ENCODE measurements around the gene TMEM81. TPM values are rescaled to one million over a fixed set of nuclear protein-coding genes. Genes with fewer than 3 reads are reported as not detected.

Gene TMEM81
- total and polyA plus RNA-seq, 7 donors: 0.92 to 3.6 (median 2.2) TPM; not detected in 1

GRCh38 chr1:205075642-205076155, 8.6 kb downstream of the TMEM81 start:
- TF ChIP-seq EP300 (IDR thresholded peaks at IDR 0.05): no peak
- TF ChIP-seq CTCF (IDR thresholded peaks at IDR 0.05): no peak
- no peak for TF ChIP-seq POLR2AphosphoS5 (IDR thresholded peaks at IDR 0.05)
- no peak for TF ChIP-seq POLR2A (IDR thresholded peaks at IDR 0.05)
- WGBS, 2 donors: 67 to 78% methylated on average over 7 of the region's 7 CpGs
- Histone ChIP-seq H3K9me3 (no peaks in the 10 kb centered on the region), H3K27ac (no peak overlapping the region), H3K27me3 (no peaks in the 10 kb centered on the region), H3K36me3 (no peaks in the 10 kb centered on the region), H3K4me1 (no peaks in the 10 kb centered on the region), H3K4me3 (no peak overlapping the region)
- no peak for DNase-seq
- intact Hi-C loops (cut with DNase I): no loop called here

- 91 to 95% methylated on average over 7 of the region's 7 CpGs for WGBS, 2 donors
- no peak overlapping the region for H3K27ac ChIP-seq
- no peak for TF ChIP-seq POLR2A (IDR thresholded peaks at IDR 0.05)
- TF ChIP-seq CTCF (IDR thresholded peaks at IDR 0.05): no peak
- no peak for TF ChIP-seq EP300 (IDR thresholded peaks at IDR 0.05)
- TF ChIP-seq POLR2AphosphoS5 (IDR thresholded peaks at IDR 0.05): no peak
- no peaks in the 10 kb centered on the region for H3K4me1 ChIP-seq
- intact Hi-C loops (cut with DNase I): no loop called here
- H3K36me3 ChIP-seq: no peaks in the 10 kb centered on the region
- H3K4me3 ChIP-seq: no peak overlapping the region
- no peaks in the 10 kb centered on the region for H3K9me3 ChIP-seq
- no peaks in the 10 kb centered on the region for H3K27me3 ChIP-seq
- no peak for DNase-seq
Measured at GRCh38 chr1:205074513-205074912, 9.7 kb downstream of the TMEM81 start.

DNA sequence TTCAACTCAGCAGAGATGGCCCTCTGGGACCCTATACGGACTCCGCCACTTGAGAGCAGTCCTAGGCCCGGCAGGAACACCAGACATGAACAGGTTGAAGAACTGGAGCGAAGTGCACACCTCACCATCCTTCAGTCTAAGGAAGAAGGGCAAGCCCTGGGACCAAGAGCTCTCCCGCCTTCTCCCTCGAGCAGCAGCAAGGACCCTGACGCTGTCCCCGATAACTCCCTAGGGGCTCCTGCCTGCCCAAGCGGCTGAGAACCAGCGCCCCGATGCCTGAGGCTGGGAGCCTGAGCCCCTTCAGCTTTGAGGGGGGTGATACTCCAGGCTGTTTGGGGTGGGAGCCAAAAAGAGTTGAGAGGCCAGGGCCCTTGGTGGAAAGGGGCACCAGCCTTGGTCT, 10.2 kb downstream of the TMEM81 start:
- TF ChIP-seq EP300 (IDR thresholded peaks at IDR 0.05) (no peak), POLR2AphosphoS5 (IDR thresholded peaks at IDR 0.05) (no peak), POLR2A (IDR thresholded peaks at IDR 0.05) (no peak), CTCF (IDR thresholded peaks at IDR 0.05) (no peak)
- H3K4me3 ChIP-seq: no peak overlapping the region
- no peaks in the 10 kb centered on the region for H3K27me3 ChIP-seq
- H3K4me1 ChIP-seq: no peaks in the 10 kb centered on the region
- no peaks in the 10 kb centered on the region for H3K36me3 ChIP-seq
- H3K9me3 ChIP-seq: no peaks in the 10 kb centered on the region
- no peak for DNase-seq
- intact Hi-C loops (cut with DNase I): no loop called here
- no peak overlapping the region for H3K27ac ChIP-seq
- WGBS, 2 donors: 93 to 94% methylated on average over 11 of the region's 11 CpGs

DNA sequence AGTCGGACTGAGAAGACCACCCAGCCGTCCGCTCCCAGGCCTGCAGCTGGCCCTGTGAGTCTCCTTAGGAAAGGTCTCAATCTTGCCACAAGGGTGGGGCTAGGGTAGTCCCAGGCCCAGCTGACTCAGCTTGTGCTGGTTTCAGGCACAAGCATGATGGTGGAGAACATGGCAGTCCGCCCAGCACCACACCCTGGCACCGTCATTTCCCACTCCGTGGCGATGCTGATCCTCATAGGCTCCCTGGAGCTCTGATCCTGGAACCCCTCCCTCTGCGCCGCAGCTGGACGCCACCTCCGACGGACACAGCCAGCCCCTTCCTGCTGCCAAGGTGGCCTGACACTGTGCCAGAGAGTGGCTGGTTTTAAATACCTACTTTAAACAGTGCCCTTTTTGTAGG, 10.7 kb downstream of the TMEM81 start:
- Histone ChIP-seq H3K4me3 (no peak overlapping the region), H3K27me3 (no peaks in the 10 kb centered on the region), H3K4me1 (peaks cover 0 to 5% (median 0%) of the 10 kb centered on the region in 4 donors), H3K36me3 (no peaks in the 10 kb centered on the region), H3K9me3 (no peaks in the 10 kb centered on the region), H3K27ac (no peak overlapping the region)
- TF ChIP-seq POLR2A (IDR thresholded peaks at IDR 0.05): no peak
- no peak for TF ChIP-seq POLR2AphosphoS5 (IDR thresholded peaks at IDR 0.05)
- DNase-seq: no peak
- 79 to 93% methylated on average over 12 of the region's 12 CpGs for WGBS, 2 donors
- intact Hi-C loops (cut with DNase I): no loop called here

- no peaks in the 10 kb centered on the region for H3K9me3 ChIP-seq
- intact Hi-C loops (cut with DNase I): no loop called here
- WGBS, 2 donors: 87 to 88% methylated on average over 8 of the region's 8 CpGs
Measured at GRCh38 chr1:205072881-205073280, 11.4 kb downstream of the TMEM81 start.

More at GRCh38 chr1:205072881-205073280, 11.4 kb downstream of the TMEM81 start:
- Histone ChIP-seq H3K4me1 (peaks cover 0 to 8% (median 2%) of the 10 kb centered on the region in 4 donors), H3K4me3 (no peak overlapping the region), H3K27ac (no peak overlapping the region), H3K27me3 (no peaks in the 10 kb centered on the region), H3K36me3 (no peaks in the 10 kb centered on the region)
- no peak for TF ChIP-seq POLR2A (IDR thresholded peaks at IDR 0.05)
- TF ChIP-seq CTCF (IDR thresholded peaks at IDR 0.05): no peak
- no peak for TF ChIP-seq EP300 (IDR thresholded peaks at IDR 0.05)
- no peak for TF ChIP-seq POLR2AphosphoS5 (IDR thresholded peaks at IDR 0.05)
- no peak for DNase-seq

Measured in sigmoid colon (tissue), 7 donors.